Chondrocyte (in vitro differentiated cells): ENCODE results near the gene SYTL3. TPM values are rescaled to one million over a fixed set of nuclear protein-coding genes. Genes with fewer than 3 reads are reported as not detected.

ENCODE experiments used
- DNase-seq: peaks from one replicate; pipeline ENCODE4 v3.0.0; 2021; ENCODE audit warnings: mixed read lengths, low spot score
- H3K27ac Mint-ChIP-seq: one replicate; pipeline ENCODE4 v1.8.0; 2021; ENCODE audit warnings: mild to moderate bottlenecking, moderate library complexity, mixed read lengths; ENCODE audit not compliant: unreplicated experiment
- H3K27me3 Mint-ChIP-seq: 2 replicates; pipeline ENCODE4 v1.8.0; 2021; ENCODE audit warnings: low read depth, mixed read lengths
- H3K36me3 Mint-ChIP-seq: 2 replicates; pipeline ENCODE4 v1.8.0; 2021; ENCODE audit warnings: low read depth, mixed read lengths
- H3K4me1 Mint-ChIP-seq: 2 replicates; pipeline ENCODE4 v1.8.0; 2021; ENCODE audit warnings: low read depth, mild to moderate bottlenecking, mixed read lengths
- H3K4me3 Mint-ChIP-seq: one replicate; pipeline ENCODE4 v1.8.0; 2021; ENCODE audit warnings: mild to moderate bottlenecking, moderate library complexity, mixed read lengths; ENCODE audit not compliant: unreplicated experiment
- H3K9me3 Mint-ChIP-seq: 2 replicates; pipeline ENCODE4 v1.8.0; 2021; ENCODE audit warnings: low read depth, mixed read lengths
- total RNA-seq: library from RNA; stranded (reverse); gene quantifications from 3 replicates; pipeline ENCODE4 v1.2.1, GENCODE V29; 2021
- TF ChIP-seq, protein P1 (sequence below): fragments of 200-600 bp; sonication (generic); IDR thresholded peaks from 2 replicates; pipeline ENCODE4 v1.5.0; 2021; ENCODE audit warnings: antibody characterized with exemption, mild to moderate bottlenecking, moderate library complexity

The SYTL3 gene
- total RNA-seq, 1 donor from 2014 or later = 1.4 TPM

DNA sequence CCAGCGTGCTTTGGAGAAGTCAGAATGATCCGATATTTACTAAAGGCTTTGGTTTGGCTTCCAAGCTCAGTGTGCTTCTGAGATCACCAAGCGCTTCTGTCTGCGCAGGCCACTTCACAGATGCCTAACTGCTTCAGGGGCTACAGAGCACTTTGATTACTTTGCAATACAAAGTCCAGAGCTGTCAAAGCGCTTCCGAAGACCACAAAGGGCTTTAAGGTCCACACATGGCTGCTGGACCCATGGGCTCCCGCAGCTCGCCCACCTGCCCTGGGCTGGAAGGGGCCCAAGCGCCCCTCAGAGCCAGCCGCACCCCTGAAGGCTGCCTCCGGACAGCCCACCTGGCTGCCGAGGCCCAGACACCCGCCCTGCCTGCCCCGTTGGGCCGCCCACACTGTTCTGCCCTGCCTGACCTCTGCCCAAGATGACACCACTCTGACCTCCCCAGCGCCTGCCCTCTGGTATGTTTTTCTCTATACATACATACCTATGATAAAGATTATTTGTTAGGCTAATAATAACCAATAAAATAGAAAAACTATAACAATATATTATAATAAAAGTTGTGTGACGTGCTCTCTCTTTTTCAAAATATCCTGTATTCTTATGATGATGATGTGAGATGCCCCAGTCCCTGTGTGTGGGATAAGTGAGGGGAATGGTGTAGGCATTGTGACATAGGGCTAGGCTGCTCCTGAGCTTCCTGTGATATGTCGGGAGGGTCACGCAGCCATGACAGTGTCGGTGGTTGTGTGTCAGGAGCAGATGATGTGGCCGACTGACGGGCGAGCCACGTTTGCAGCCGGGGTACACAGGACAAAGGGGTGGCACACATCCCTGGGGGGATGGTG lies 27.9 kb upstream of the SYTL3 start:
- no peaks in the 10 kb centered on the region for H3K9me3 Mint-ChIP-seq
- H3K36me3 Mint-ChIP-seq = peaks cover 32% of the 10 kb centered on the region
- H3K27ac Mint-ChIP-seq = peak overlapping the region; percentile 17

DNA sequence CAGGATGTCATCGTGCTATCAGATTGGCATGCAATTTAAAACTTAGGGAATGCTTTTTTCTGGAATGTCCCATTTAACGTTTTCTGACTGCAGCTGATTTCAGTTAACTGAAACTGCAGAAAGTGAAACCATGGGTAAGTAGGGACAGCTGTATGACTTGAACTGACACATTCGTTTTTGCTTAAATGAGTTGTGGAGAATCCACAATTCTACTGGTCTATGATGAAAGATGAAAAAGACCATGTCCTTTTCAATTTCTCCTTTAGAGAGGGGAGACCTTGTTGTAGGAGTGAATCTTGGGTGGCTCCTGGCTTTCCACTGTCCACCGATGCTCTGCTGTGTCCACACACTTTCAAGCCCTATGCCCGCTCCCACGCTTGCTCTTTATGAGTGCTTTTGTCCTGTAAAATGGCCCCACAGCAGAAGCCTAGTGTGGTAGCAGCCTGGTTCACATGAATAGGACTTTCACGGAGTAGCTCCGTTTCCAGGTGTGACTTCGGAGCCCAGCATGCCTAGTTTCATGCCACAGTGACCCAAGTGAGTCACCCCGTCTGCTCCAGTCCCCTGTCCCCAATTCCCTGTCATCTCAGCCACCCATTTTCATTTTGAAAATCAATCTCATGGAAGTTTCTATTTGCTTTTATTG lies 27.2 kb upstream of the SYTL3 start:
- Mint-ChIP-seq H3K9me3 (no peaks in the 10 kb centered on the region), H3K27me3 (no peaks in the 10 kb centered on the region), H3K4me3 (no peak overlapping the region), H3K36me3 (peaks cover 31% of the 10 kb centered on the region), H3K4me1 (peaks cover 6% of the 10 kb centered on the region), H3K27ac (no peak overlapping the region)
- DNase-seq = no peak
- TF ChIP-seq, protein P1, sequence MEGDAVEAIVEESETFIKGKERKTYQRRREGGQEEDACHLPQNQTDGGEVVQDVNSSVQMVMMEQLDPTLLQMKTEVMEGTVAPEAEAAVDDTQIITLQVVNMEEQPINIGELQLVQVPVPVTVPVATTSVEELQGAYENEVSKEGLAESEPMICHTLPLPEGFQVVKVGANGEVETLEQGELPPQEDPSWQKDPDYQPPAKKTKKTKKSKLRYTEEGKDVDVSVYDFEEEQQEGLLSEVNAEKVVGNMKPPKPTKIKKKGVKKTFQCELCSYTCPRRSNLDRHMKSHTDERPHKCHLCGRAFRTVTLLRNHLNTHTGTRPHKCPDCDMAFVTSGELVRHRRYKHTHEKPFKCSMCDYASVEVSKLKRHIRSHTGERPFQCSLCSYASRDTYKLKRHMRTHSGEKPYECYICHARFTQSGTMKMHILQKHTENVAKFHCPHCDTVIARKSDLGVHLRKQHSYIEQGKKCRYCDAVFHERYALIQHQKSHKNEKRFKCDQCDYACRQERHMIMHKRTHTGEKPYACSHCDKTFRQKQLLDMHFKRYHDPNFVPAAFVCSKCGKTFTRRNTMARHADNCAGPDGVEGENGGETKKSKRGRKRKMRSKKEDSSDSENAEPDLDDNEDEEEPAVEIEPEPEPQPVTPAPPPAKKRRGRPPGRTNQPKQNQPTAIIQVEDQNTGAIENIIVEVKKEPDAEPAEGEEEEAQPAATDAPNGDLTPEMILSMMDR = no peak

More for the DNA sequence above, 27.9 kb upstream of the SYTL3 start:
- H3K27me3 Mint-ChIP-seq = no peaks in the 10 kb centered on the region
- peaks cover 6% of the 10 kb centered on the region for H3K4me1 Mint-ChIP-seq
- no peak for DNase-seq
- no peak overlapping the region for H3K4me3 Mint-ChIP-seq
- TF ChIP-seq, protein P1 = no peak

DNA sequence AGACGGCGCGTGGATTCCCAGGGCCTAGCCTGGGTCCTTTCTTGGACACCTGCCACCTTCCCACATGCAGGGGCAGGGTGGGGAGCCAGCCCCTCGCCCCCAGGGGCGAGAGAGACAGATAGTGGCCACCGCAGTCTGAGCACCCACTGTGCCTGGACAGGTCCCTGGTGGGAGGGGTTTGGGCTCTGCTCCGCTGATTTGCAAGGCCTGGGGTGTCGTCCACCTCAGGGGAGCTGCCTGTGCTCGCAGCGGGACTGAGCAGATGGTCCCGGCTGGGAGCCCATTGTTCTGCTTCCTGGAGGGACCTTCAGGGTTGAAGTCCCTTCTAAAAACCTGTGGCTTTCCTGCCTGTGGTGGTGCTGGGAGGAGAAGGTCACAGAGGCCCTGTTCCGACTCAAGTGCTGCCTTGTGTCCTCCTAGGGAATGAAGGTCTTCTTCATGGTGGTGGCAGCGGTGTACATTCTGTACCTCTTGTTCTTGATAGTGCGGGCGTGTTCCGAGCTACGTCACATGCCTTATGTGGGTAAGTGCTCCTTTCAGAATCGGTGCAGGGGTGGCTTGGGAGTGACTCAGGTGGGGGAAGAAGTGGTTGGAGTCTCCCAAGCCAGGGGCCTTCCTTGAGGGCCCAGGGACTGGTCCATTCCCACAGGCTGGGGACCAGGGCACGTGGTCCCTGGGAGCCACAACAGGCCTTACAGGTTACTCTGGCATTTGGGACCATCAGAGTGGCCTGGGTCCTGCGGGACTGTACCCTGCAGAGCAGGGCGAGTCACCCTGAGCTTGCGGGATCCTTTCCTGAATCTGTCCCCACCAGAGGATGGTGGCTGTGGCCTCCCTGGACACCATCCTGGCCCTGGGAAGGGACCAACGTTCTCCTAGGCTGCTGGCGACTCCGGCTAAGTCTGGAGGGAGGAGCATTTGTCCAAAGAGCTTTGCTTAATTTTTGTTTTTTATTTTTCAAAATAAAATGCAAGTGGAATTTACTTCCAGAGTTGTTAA lies 24.9 kb upstream of the SYTL3 start:
- no peaks in the 10 kb centered on the region for H3K9me3 Mint-ChIP-seq
- DNase-seq = no peak
- peaks cover 6% of the 10 kb centered on the region for H3K4me1 Mint-ChIP-seq
- no peak overlapping the region for H3K27ac Mint-ChIP-seq
- no peaks in the 10 kb centered on the region for H3K27me3 Mint-ChIP-seq
- TF ChIP-seq, protein P1 = no peak
- peaks cover 32% of the 10 kb centered on the region for H3K36me3 Mint-ChIP-seq
- H3K4me3 Mint-ChIP-seq = no peak overlapping the region

DNA sequence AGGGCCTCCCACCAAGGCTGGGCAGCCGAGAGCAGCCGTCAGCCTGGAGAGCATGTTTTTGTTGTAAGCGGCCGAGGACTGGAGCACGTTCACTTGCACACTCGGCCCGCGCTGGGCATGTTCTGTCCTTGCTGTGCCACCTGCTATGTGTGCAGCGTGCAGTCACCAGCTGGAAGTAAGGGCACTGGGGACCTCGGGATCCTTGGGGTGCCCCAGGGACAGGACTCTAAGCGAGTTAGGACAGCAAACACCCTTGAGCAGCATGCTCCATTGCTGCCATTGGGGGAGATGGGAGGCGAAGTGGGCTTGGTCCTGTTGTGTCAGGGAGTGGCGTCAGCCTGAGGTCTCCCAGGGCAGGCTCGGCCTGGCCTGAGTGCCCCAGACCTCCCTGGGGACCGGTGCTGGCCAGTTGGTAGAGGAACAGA lies 24.0 kb upstream of the SYTL3 start:
- Mint-ChIP-seq H3K27me3 (no peaks in the 10 kb centered on the region), H3K4me3 (no peak overlapping the region), H3K4me1 (peaks cover 11% of the 10 kb centered on the region), H3K36me3 (peaks cover 28% of the 10 kb centered on the region), H3K27ac (no peak overlapping the region), H3K9me3 (no peaks in the 10 kb centered on the region)
- TF ChIP-seq, protein P1 = no peak
- no peak for DNase-seq
